Loucy (cell line): ENCODE measurements around the gene ETS1.

ENCODE experiments used
- CTCF ChIP-seq: fragments of 200-600 bp; sonication (generic); conservative IDR thresholded peaks from 2 replicates; pipeline ENCODE4 v1.5.1; 2014; ENCODE audit warnings: mild to moderate bottlenecking, antibody characterized with exemption, low read length
- EZH2phosphoT487 ChIP-seq: fragments of 200-600 bp; IDR thresholded peaks from 2 replicates; pipeline ENCODE4 v1.6.1; 2018; ENCODE audit warnings: antibody characterized with exemption, mild to moderate bottlenecking, moderate library complexity, borderline replicate concordance

GRCh38 chr11:128552783-128553661 lies 34.3 kb downstream of the ETS1 start:
- TF ChIP-seq EZH2phosphoT487 (no peak), CTCF (no peak)
